ENCODE measurements around the gene GGPS1. TPM values are rescaled to one million over a fixed set of nuclear protein-coding genes. Genes with fewer than 3 reads are reported as not detected.

Gene GGPS1
- total and polyA plus RNA-seq, 2 experiments from 2014 or later = 32.6 to 36.3 TPM

GRCh38 chr1:235291599-235292091, 36.7 kb upstream of the GGPS1 start:
- H3K4me1 ChIP-seq (ENCODE audit: insufficient read depth) = no peaks in the 10 kb centered on the region
- H3K27ac ChIP-seq = no peak overlapping the region
- peaks cover 92% of the 10 kb centered on the region for H4K20me1 ChIP-seq (ENCODE audit: insufficient read depth, poor library complexity, severe bottlenecking)
- no peak overlapping the region for H2AFZ ChIP-seq
- TF ChIP-seq CTCF (IDR thresholded peaks at IDR 0.05; ENCODE audit: poor library complexity) = no peak
- no peak for TF ChIP-seq EZH2 (IDR thresholded peaks at IDR 0.05; ENCODE audit: borderline replicate concordance)
- no peak for TF ChIP-seq EZH2phosphoT487 (IDR thresholded peaks at IDR 0.05; ENCODE audit: low read depth, severe bottlenecking, unreplicated experiment)
- no peaks in the 10 kb centered on the region for H3K9me2 ChIP-seq (replicated peaks; ENCODE audit: insufficient read depth)
- no peak overlapping the region for H3K4me2 ChIP-seq
- 85% methylated on average over 6 of the region's 6 CpGs for WGBS (ENCODE audit: low lambda C conversion rate, missing lambda C conversion rate)
- H3K4me3 ChIP-seq = no peak overlapping the region
- H3K9me3 ChIP-seq (ENCODE audit: low read depth) = no peaks in the 10 kb centered on the region
- H3K27me3 ChIP-seq = no peaks in the 10 kb centered on the region
- no peaks in the 10 kb centered on the region for H3K36me3 ChIP-seq (replicated peaks; ENCODE audit: insufficient read depth, low read depth)
- H3K79me2 ChIP-seq = peaks cover 100% of the 10 kb centered on the region
- no peak for DNase-seq (ENCODE audit: low spot score)

GRCh38 chr1:235292790-235293189, 35.6 kb upstream of the GGPS1 start:
- peaks cover 100% of the 10 kb centered on the region for H3K79me2 ChIP-seq
- H3K4me3 ChIP-seq = no peak overlapping the region
- WGBS (ENCODE audit: low lambda C conversion rate, missing lambda C conversion rate) = 95% methylated on average over 4 of the region's 4 CpGs
- DNase-seq (ENCODE audit: low spot score) = no peak
- TF ChIP-seq CTCF (IDR thresholded peaks at IDR 0.05; ENCODE audit: poor library complexity) (no peak), EZH2phosphoT487 (IDR thresholded peaks at IDR 0.05; ENCODE audit: low read depth, severe bottlenecking, unreplicated experiment) (no peak), EZH2 (IDR thresholded peaks at IDR 0.05; ENCODE audit: borderline replicate concordance) (no peak)
- H3K9me2 ChIP-seq (replicated peaks; ENCODE audit: insufficient read depth) = no peaks in the 10 kb centered on the region
- no peaks in the 10 kb centered on the region for H3K36me3 ChIP-seq (replicated peaks; ENCODE audit: insufficient read depth, low read depth)
- H3K27me3 ChIP-seq = no peaks in the 10 kb centered on the region
- H3K9me3 ChIP-seq (ENCODE audit: low read depth) = no peaks in the 10 kb centered on the region
- no peak overlapping the region for H2AFZ ChIP-seq
- H4K20me1 ChIP-seq (ENCODE audit: insufficient read depth, poor library complexity, severe bottlenecking) = peaks cover 92% of the 10 kb centered on the region
- H3K4me2 ChIP-seq = no peak overlapping the region
- H3K27ac ChIP-seq = no peak overlapping the region
- H3K4me1 ChIP-seq (ENCODE audit: insufficient read depth) = no peaks in the 10 kb centered on the region

- Histone ChIP-seq H3K27me3 (no peaks in the 10 kb centered on the region), H3K79me2 (peaks cover 100% of the 10 kb centered on the region), H2AFZ (no peak overlapping the region), H3K4me1 (ENCODE audit: insufficient read depth) (no peaks in the 10 kb centered on the region), H3K36me3 (replicated peaks; ENCODE audit: insufficient read depth, low read depth) (no peaks in the 10 kb centered on the region), H3K9me3 (ENCODE audit: low read depth) (no peaks in the 10 kb centered on the region), H4K20me1 (ENCODE audit: insufficient read depth, poor library complexity, severe bottlenecking) (peaks cover 92% of the 10 kb centered on the region), H3K27ac (no peak overlapping the region), H3K9me2 (replicated peaks; ENCODE audit: insufficient read depth) (no peaks in the 10 kb centered on the region), H3K4me3 (no peak overlapping the region), H3K4me2 (no peak overlapping the region)
- DNase-seq (ENCODE audit: low spot score) = no peak
- no peak for TF ChIP-seq CTCF (IDR thresholded peaks at IDR 0.05; ENCODE audit: poor library complexity)
- TF ChIP-seq EZH2phosphoT487 (IDR thresholded peaks at IDR 0.05; ENCODE audit: low read depth, severe bottlenecking, unreplicated experiment) = no peak
- no peak for TF ChIP-seq EZH2 (IDR thresholded peaks at IDR 0.05; ENCODE audit: borderline replicate concordance)
Observed at GRCh38 chr1:235293322-235293942, 34.9 kb upstream of the GGPS1 start.

All from hepatocyte (in vitro differentiated cells).